ENCODE results near the gene PMM2.

DNA sequence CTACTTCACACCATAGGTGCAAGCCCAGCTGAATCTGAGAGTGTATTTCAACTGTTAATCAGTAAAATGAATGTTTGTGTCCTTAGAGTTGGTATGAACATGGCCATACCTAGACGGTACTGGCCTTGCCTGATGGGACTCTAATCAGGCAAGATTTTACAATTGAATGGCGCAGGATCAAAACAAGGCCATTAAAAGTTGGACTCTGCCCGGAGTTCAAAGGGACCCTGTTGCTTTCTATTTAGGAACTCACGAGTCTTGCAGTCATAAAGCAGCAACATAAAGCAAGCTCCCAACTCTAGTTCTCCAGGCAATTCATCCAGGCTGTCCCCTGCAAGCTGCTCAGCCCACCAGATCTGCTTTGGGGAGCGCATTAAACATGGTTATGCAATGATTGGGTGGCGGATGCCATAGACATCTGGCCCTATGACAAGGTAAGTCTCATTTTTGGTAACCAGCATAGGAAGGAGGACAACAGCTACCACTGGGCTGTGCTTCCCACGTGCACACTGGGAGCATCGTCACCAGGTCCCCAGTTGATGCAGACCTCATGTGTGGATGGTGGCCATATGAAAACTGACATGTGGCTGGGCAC lies 9.0 kb upstream of the PMM2 start:
- TF ChIP-seq, protein P1, sequence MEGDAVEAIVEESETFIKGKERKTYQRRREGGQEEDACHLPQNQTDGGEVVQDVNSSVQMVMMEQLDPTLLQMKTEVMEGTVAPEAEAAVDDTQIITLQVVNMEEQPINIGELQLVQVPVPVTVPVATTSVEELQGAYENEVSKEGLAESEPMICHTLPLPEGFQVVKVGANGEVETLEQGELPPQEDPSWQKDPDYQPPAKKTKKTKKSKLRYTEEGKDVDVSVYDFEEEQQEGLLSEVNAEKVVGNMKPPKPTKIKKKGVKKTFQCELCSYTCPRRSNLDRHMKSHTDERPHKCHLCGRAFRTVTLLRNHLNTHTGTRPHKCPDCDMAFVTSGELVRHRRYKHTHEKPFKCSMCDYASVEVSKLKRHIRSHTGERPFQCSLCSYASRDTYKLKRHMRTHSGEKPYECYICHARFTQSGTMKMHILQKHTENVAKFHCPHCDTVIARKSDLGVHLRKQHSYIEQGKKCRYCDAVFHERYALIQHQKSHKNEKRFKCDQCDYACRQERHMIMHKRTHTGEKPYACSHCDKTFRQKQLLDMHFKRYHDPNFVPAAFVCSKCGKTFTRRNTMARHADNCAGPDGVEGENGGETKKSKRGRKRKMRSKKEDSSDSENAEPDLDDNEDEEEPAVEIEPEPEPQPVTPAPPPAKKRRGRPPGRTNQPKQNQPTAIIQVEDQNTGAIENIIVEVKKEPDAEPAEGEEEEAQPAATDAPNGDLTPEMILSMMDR (IDR thresholded peaks at IDR 0.05; ENCODE audit: low read length) = no peak
- no peak for TF ChIP-seq EZH2 (IDR thresholded peaks at IDR 0.05; ENCODE audit: borderline replicate concordance, low read length)

Data from OCI-LY1 (cell line).